Pancreas (tissue), 10 donors: Measurements from ENCODE around the gene PCARE. TPM values are rescaled to one million over a fixed set of nuclear protein-coding genes. Genes with fewer than 3 reads are reported as not detected.

ENCODE experiments used
- ATAC-seq, 4 donors: fragments of 200-7000 bp; cut with Tn5 transposase; one replicate each; pipeline versions ENCODE4 v1.8.0 to v1.9.1; 2020; ENCODE audit warnings: mild to moderate bottlenecking in 4 of 4, moderate library complexity in 4 of 4
- DNase-seq, 6 donors: peaks; one replicate each; pipeline ENCODE4 v3.0.0-alpha.2; 2020
- FAIRE-seq: peaks from 2 replicates; lab custom pipeline; 2012; peaks lifted over from hg19 to GRCh38; lab: Jason Lieb, UNC
- H3K27ac ChIP-seq, 4 donors: fragments of 200-600 bp; sonication (generic); 1 replicate in 3 of 4; 2 replicates in 1 of 4; pipeline versions ENCODE4 v1.5.0 to v1.8.0; 2020
- H3K27me3 ChIP-seq, 4 donors: fragments of 200-600 bp; one replicate each; pipeline ENCODE4 v1.8.0; 2021
- H3K36me3 ChIP-seq, 3 donors: fragments of 200-600 bp; sonication (generic) in 1 of 3; one replicate each; pipeline versions ENCODE4 v1.5.0 to v1.8.0; 2020 to 2021
- H3K4me1 ChIP-seq, 3 donors: fragments of 200-600 bp; one replicate each; pipeline ENCODE4 v1.8.0; 2021
- H3K4me3 ChIP-seq, 4 donors: fragments of 200-600 bp; sonication (generic) in 2 of 4; one replicate each; pipeline versions ENCODE4 v1.5.0 to v1.8.0; 2020 to 2021
- H3K9me3 ChIP-seq, 4 donors: fragments of 200-600 bp; one replicate each; pipeline ENCODE4 v1.8.0; 2021
- CTCF ChIP-seq, 4 donors: fragments of 200-600 bp; sonication (generic) in 3 of 4; IDR thresholded peaks; one replicate each; pipeline versions ENCODE4 v1.5.0 to v1.8.0; 2021; ENCODE audit warnings: antibody characterized with exemption in 4 of 4
- WGBS, 2 donors: extraction: QIAGEN DNeasy Blood & Tissue Kit; methylation state at CpG; one replicate each; pipeline ENCODE4 v1.1.7; 2013; 5-methylcytosine and 5-hydroxymethylcytosine counted together
- intact Hi-C, 3 donors: fragments of 100-400 bp; cut with DNase I; formaldehyde crosslinking; loops; one replicate each; pipeline versions ENCODE4 v1.11.1 to v1.14.2; 2022
- polyA plus RNA-seq, 2 donors: library from polyadenylated mRNA; stranded (reverse); fragments of 200-250 nt; gene quantifications; one replicate each; pipeline ENCODE4 v1.2.3, GENCODE V29; 2013
- total RNA-seq, 6 donors: library from RNA; stranded (reverse); fragmentation: NEBNext Ultra II Directional in 4 of 6; extraction: Animal tissue kit (Norgen Biotek cat#: 25700) in 4 of 6; gene quantifications; one replicate each; pipeline versions ENCODE4 v1.2.1 to v1.2.4, GENCODE V29; 2021 to 2023
- donor health status: healthy with polysubstance abuse.
- donor health status: DM: no; HTN: no; CAD: no; lungs with moderate emphysema.
- donor health status: DM: no; HTN: no; CAD: no.
- donor health status: control.
- donor health status: control.
- donor health status: Bipolar disorder and iron deficiency.
- donor health status: DM: yes; HTN: yes; CAD: no.
- donor health status: DM: no; HTN: no; CAD: no.
- donor health status: DM: no; HTN: no; CAD: no.
- donor health status: DM: yes; HTN: yes; CAD: no.

PCARE gene
- total and polyA plus RNA-seq, 8 donors, result 0.03 to 0.05 (median 0.04) TPM; not detected in 5

- WGBS, 2 donors, result 93 to 97% methylated on average over 9 of the region's 9 CpGs
- H3K4me1 ChIP-seq, result no peaks in the 10 kb centered on the region
- no peak for DNase-seq
- no peaks in the 10 kb centered on the region for H3K36me3 ChIP-seq
- no peaks in the 10 kb centered on the region for H3K27me3 ChIP-seq
- ATAC-seq, result no peak
- no peaks in the 10 kb centered on the region for H3K9me3 ChIP-seq
- TF ChIP-seq CTCF (IDR thresholded peaks at IDR 0.05), result no peak
- FAIRE-seq, result no peak
- H3K4me3 ChIP-seq, result no peak overlapping the region
- intact Hi-C loops, result no loop called here
- H3K27ac ChIP-seq, result no peak overlapping the region
These were observed 33.1 kb downstream of the PCARE start for GRCh38 chr2:29041161-29041660.

GRCh38 chr2:29040552-29040951 is 33.8 kb downstream of the PCARE start:
- Histone ChIP-seq H3K27ac (no peak overlapping the region), H3K9me3 (no peaks in the 10 kb centered on the region), H3K4me1 (no peaks in the 10 kb centered on the region), H3K27me3 (no peaks in the 10 kb centered on the region), H3K36me3 (no peaks in the 10 kb centered on the region), H3K4me3 (no peak overlapping the region)
- no peak for ATAC-seq
- DNase-seq, result no peak
- intact Hi-C loops, result no loop called here
- FAIRE-seq, result no peak
- 71 to 74% methylated on average over 6 of the region's 6 CpGs for WGBS, 2 donors
- TF ChIP-seq CTCF (IDR thresholded peaks at IDR 0.05), result no peak

GRCh38 chr2:29039718-29040480 is 34.4 kb downstream of the PCARE start:
- Histone ChIP-seq H3K27ac (no peak overlapping the region), H3K4me1 (no peaks in the 10 kb centered on the region), H3K27me3 (no peaks in the 10 kb centered on the region), H3K36me3 (no peaks in the 10 kb centered on the region), H3K4me3 (no peak overlapping the region), H3K9me3 (no peaks in the 10 kb centered on the region)
- FAIRE-seq, result no peak
- TF ChIP-seq CTCF (IDR thresholded peaks at IDR 0.05), result no peak
- DNase-seq, result no peak
- no peak for ATAC-seq
- intact Hi-C loops, result no loop called here
- 81 to 87% methylated on average over 4 of the region's 4 CpGs for WGBS, 2 donors

- Histone ChIP-seq H3K27me3 (no peaks in the 10 kb centered on the region), H3K36me3 (no peaks in the 10 kb centered on the region), H3K4me1 (no peaks in the 10 kb centered on the region), H3K27ac (no peak overlapping the region), H3K9me3 (no peaks in the 10 kb centered on the region), H3K4me3 (no peak overlapping the region)
- TF ChIP-seq CTCF (IDR thresholded peaks at IDR 0.05), result no peak
- WGBS, 2 donors, result 89 to 90% methylated on average over 16 to 17 of the region's 17 CpGs
- no peak for ATAC-seq
- no peak for FAIRE-seq
- DNase-seq, result no peak
- intact Hi-C loops, result no loop called here
These were observed 39.1 kb downstream of the PCARE start for GRCh38 chr2:29035016-29035745.
